ENCODE results near the gene KANK4.

DNA sequence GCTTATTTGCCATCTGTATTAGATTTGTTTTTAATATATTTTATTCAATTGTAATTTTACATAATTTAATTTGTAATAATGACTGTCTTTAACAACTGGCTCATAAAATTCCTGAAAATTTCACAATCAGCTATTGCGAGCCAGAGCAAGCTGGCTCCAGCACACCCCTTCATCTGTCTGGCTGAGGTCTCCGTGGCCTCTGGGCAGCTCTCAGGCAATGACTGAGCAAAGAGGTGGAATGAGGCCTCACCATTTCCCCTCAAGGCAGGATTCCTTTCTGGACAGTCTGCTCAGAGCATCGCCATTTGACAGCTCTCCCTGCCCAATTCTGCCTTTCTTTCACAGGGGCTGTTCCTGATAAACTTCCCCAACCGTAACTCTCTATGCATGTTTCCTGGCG lies 5.8 kb upstream of the KANK4 start:
- TF ChIP-seq, protein P1, sequence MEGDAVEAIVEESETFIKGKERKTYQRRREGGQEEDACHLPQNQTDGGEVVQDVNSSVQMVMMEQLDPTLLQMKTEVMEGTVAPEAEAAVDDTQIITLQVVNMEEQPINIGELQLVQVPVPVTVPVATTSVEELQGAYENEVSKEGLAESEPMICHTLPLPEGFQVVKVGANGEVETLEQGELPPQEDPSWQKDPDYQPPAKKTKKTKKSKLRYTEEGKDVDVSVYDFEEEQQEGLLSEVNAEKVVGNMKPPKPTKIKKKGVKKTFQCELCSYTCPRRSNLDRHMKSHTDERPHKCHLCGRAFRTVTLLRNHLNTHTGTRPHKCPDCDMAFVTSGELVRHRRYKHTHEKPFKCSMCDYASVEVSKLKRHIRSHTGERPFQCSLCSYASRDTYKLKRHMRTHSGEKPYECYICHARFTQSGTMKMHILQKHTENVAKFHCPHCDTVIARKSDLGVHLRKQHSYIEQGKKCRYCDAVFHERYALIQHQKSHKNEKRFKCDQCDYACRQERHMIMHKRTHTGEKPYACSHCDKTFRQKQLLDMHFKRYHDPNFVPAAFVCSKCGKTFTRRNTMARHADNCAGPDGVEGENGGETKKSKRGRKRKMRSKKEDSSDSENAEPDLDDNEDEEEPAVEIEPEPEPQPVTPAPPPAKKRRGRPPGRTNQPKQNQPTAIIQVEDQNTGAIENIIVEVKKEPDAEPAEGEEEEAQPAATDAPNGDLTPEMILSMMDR (IDR thresholded peaks at IDR 0.05): no peak
- no peak for TF ChIP-seq POLR2A (IDR thresholded peaks at IDR 0.05)
